ENCODE results near the gene G6PC2.
"Not testable (repeated sequence)": the region's sequence is repeated elsewhere in the genome, so short reads cannot be mapped to it uniquely, and the experiment has no call there.

The G6PC2 gene

GRCh38 chr2:168907940-168908662, 7.0 kb downstream of the G6PC2 start:
- no peak for DNase-seq (ENCODE audit: low read depth)

- no peak for DNase-seq (ENCODE audit: low read depth)
Measured at GRCh38 chr2:168910330-168910729, 9.2 kb downstream of the G6PC2 start.

GRCh38 chr2:168912466-168912865, 11.4 kb downstream of the G6PC2 start:
- DNase-seq (ENCODE audit: low read depth) = no peak

- DNase-seq (ENCODE audit: low read depth) = no peak
Measured at GRCh38 chr2:168912901-168913369, 11.8 kb downstream of the G6PC2 start.

- DNase-seq (ENCODE audit: low read depth) = no peak
Measured at GRCh38 chr2:168913495-168913894, 12.4 kb downstream of the G6PC2 start.

GRCh38 chr2:168915441-168916330, 14.6 kb downstream of the G6PC2 start:
- DNase-seq (ENCODE audit: low read depth) = no peak

- no peak for DNase-seq (ENCODE audit: low read depth)
Measured at GRCh38 chr2:168916331-168916675, 15.2 kb downstream of the G6PC2 start.

- DNase-seq (ENCODE audit: low read depth) = no peak
Measured at GRCh38 chr2:168920504-168921157, 19.5 kb downstream of the G6PC2 start.

GRCh38 chr2:168926621-168927386, 25.7 kb downstream of the G6PC2 start:
- no peak for DNase-seq (ENCODE audit: low read depth)

- DNase-seq (ENCODE audit: low read depth) = no peak
Measured at GRCh38 chr2:168928113-168928831, 27.2 kb downstream of the G6PC2 start.

- DNase-seq (ENCODE audit: low read depth) = no peak
Measured at GRCh38 chr2:168929031-168929430, 27.9 kb downstream of the G6PC2 start.

GRCh38 chr2:168930242-168930641, 29.2 kb downstream of the G6PC2 start:
- no peak for DNase-seq (ENCODE audit: low read depth)

- DNase-seq (ENCODE audit: low read depth) = not testable (repeated sequence)
Measured at GRCh38 chr2:168932174-168932573, 31.1 kb downstream of the G6PC2 start.

- DNase-seq (ENCODE audit: low read depth) = no peak
Measured at GRCh38 chr2:168934826-168935225, 33.7 kb downstream of the G6PC2 start.

GRCh38 chr2:168935810-168936581, 34.9 kb downstream of the G6PC2 start:
- DNase-seq (ENCODE audit: low read depth) = no peak

- DNase-seq (ENCODE audit: low read depth) = no peak
Measured at GRCh38 chr2:168939061-168939460, 38.0 kb downstream of the G6PC2 start.

- no peak for DNase-seq (ENCODE audit: low read depth)
Measured at GRCh38 chr2:168939918-168940317, 38.8 kb downstream of the G6PC2 start.

- DNase-seq (ENCODE audit: low read depth) = no peak
Measured at GRCh38 chr2:168941297-168941696, 40.2 kb downstream of the G6PC2 start.

- DNase-seq (ENCODE audit: low read depth) = no peak
Measured at GRCh38 chr2:168944065-168944464, 43.0 kb downstream of the G6PC2 start.

GRCh38 chr2:168945508-168945907, 44.4 kb downstream of the G6PC2 start:
- DNase-seq (ENCODE audit: low read depth) = no peak
